Endothelial cell of umbilical vein (primary cell): ENCODE measurements around the gene MACROD2. TPM values are rescaled to one million over a fixed set of nuclear protein-coding genes. Genes with fewer than 3 reads are reported as not detected.

Experiments
- BruUV-seq: library from RNA; stranded (reverse); fragments of 400-500 nt; replicated peaks from 2 replicates; lab custom pipeline; 2021; lab: Mats Ljungman, UMichigan
- CTCF ChIA-PET: fragments of 300-600, 350-600 bp; sonication (Branson Sonifier 250); formaldehyde crosslinking; loops from one replicate; lab custom pipeline; 2021; ENCODE audit warnings: antibody characterized with exemption, inconsistent platforms; lab: Charles Lee
- POLR2A ChIA-PET: fragments of 300-600, 350-600 bp; sonication (Branson Sonifier 250); formaldehyde crosslinking; loops from one replicate; lab custom pipeline; 2021; ENCODE audit warnings: antibody characterized with exemption, inconsistent platforms; lab: Charles Lee
- DNase-seq: peaks from one replicate; pipeline ENCODE4 v3.0.0-alpha.2; 2011; ENCODE audit warnings: low read depth, low spot score
- FAIRE-seq: peaks from 2 replicates; lab custom pipeline; 2011; peaks lifted over from hg19 to GRCh38; lab: Jason Lieb, UNC
- H2AFZ ChIP-seq: 2 replicates; pipeline ENCODE4 v1.6.0; 2012; ENCODE audit warnings: low read depth, low read length, control low read depth, inconsistent platforms
- H3K27ac ChIP-seq: 2 replicates; pipeline ENCODE4 v1.5.1; 2011; ENCODE audit warnings: low read depth, mild to moderate bottlenecking, control low read depth, low read length, moderate library complexity; ENCODE audit not compliant: insufficient read depth
- H3K27me3 ChIP-seq, 2 experiments: 2 replicates each; pipeline versions ENCODE4 v1.6.0 to v1.6.1; 2011; ENCODE audit warnings: low read length in 2 of 2, mixed read lengths in 1 of 2; ENCODE audit not compliant: control insufficient read depth in 2 of 2, insufficient read depth in 2 of 2
- H3K36me3 ChIP-seq, 2 experiments: 2 replicates in 1 of 2; 3 replicates in 1 of 2; pipeline ENCODE4 v1.5.1; 2011; ENCODE audit warnings: low read length in 2 of 2, mild to moderate bottlenecking in 1 of 2, moderate library complexity in 1 of 2; ENCODE audit not compliant: control insufficient read depth in 2 of 2, insufficient read depth in 2 of 2; ENCODE audit errors: extremely low read depth in 1 of 2
- H3K4me1 ChIP-seq: 3 replicates; pipeline ENCODE4 v1.5.1; 2011; ENCODE audit warnings: mild to moderate bottlenecking, low read length; ENCODE audit not compliant: control insufficient read depth, insufficient read depth; ENCODE audit errors: extremely low read depth
- H3K4me2 ChIP-seq: 2 replicates; pipeline ENCODE4 v1.6.1; 2011; ENCODE audit warnings: low read length, control low read depth, mixed read lengths; ENCODE audit not compliant: insufficient read depth
- H3K4me3 ChIP-seq, 3 experiments: fragments of 200-600 bp in 1 of 3; sonication (generic), shearing (Covaris generic) in 1 of 3; replicated peaks in 1 of 3; 2 replicates each; pipeline ENCODE4 v1.5.1; 2011 to 2016; ENCODE audit warnings: control low read depth in 3 of 3, low read length in 3 of 3, mild to moderate bottlenecking in 2 of 3, inconsistent platforms in 1 of 3, low read depth in 1 of 3, moderate library complexity in 1 of 3; ENCODE audit not compliant: insufficient read depth in 1 of 3
- H3K79me2 ChIP-seq: 2 replicates; pipeline ENCODE4 v1.6.0; 2012; ENCODE audit warnings: low read length, inconsistent platforms; ENCODE audit not compliant: control insufficient read depth, insufficient read depth
- H3K9ac ChIP-seq: replicated peaks from 2 replicates; pipeline ENCODE3; 2011; ENCODE audit warnings: low read length, control low read depth; ENCODE audit not compliant: insufficient read depth; ENCODE audit errors: extremely low read depth
- H3K9me1 ChIP-seq: replicated peaks from 3 replicates; pipeline ENCODE4 v1.6.0; 2011; ENCODE audit warnings: mild to moderate bottlenecking, low read length; ENCODE audit not compliant: control insufficient read depth, insufficient read depth; ENCODE audit errors: extremely low read depth
- H3K9me3 ChIP-seq: replicated peaks from 2 replicates; pipeline ENCODE4 v1.5.1; 2012; ENCODE audit warnings: low read length, inconsistent platforms; ENCODE audit not compliant: control insufficient read depth, insufficient read depth
- H4K20me1 ChIP-seq: replicated peaks from 2 replicates; pipeline ENCODE3; 2011; ENCODE audit warnings: mild to moderate bottlenecking, low read length; ENCODE audit not compliant: control insufficient read depth, insufficient read depth; ENCODE audit errors: extremely low read depth
- CTCF ChIP-seq, 2 donors: IDR thresholded peaks; 1 replicate in 1 of 2; 2 replicates in 1 of 2; pipeline ENCODE4 v1.5.1; 2011; ENCODE audit warnings: low read length in 2 of 2, mild to moderate bottlenecking in 2 of 2, moderate library complexity in 2 of 2, control low read depth in 1 of 2, inconsistent platforms in 1 of 2, low read depth in 1 of 2; ENCODE audit not compliant: insufficient read depth in 1 of 2; ENCODE audit errors: extremely low read depth in 1 of 2
- EZH2 ChIP-seq: IDR thresholded peaks from 2 replicates; pipeline ENCODE4 v1.6.1; 2012; ENCODE audit warnings: borderline replicate concordance, low read depth, mild to moderate bottlenecking, moderate library complexity, low read length, inconsistent platforms; ENCODE audit not compliant: severe bottlenecking
- FOS ChIP-seq: IDR thresholded peaks from 2 replicates; pipeline ENCODE4 v1.6.1; 2011; ENCODE audit warnings: mild to moderate bottlenecking, low read length, moderate library complexity, borderline replicate concordance; ENCODE audit not compliant: insufficient read depth
- GATA2 ChIP-seq: IDR thresholded peaks from 2 replicates; pipeline ENCODE4 v1.7.0; 2011; ENCODE audit warnings: low read depth, mild to moderate bottlenecking, moderate library complexity, mixed read lengths, low read length; ENCODE audit not compliant: insufficient read length, insufficient read depth
- JUN ChIP-seq: IDR thresholded peaks from 2 replicates; pipeline ENCODE4 v1.6.1; 2011; ENCODE audit warnings: borderline replicate concordance, low read depth; ENCODE audit not compliant: insufficient read length, insufficient read depth
- MAX ChIP-seq: IDR thresholded peaks from 2 replicates; pipeline ENCODE4 v1.6.1; 2011; ENCODE audit not compliant: insufficient read depth, insufficient read length
- MYC ChIP-seq: IDR thresholded peaks from one replicate; pipeline ENCODE4 v1.6.1; 2011; ENCODE audit warnings: mild to moderate bottlenecking, low read depth, low read length
- POLR2A ChIP-seq: IDR thresholded peaks from 2 replicates; pipeline ENCODE4 v1.6.1; 2012; ENCODE audit warnings: low read depth, mild to moderate bottlenecking, control low read depth, low read length
- POLR2AphosphoS5 ChIP-seq: IDR thresholded peaks from 2 replicates; pipeline ENCODE4 v1.6.1; 2012; ENCODE audit warnings: low read depth, mild to moderate bottlenecking, control low read depth, low read length, moderate library complexity; ENCODE audit not compliant: insufficient read depth
- dilution Hi-C: fragments of 300-500 bp; cut with MboI; formaldehyde crosslinking; loops from one replicate; pipeline ENCODE4 v1.15.0; 2019; ENCODE audit warnings: low sequenced_read_pairs; ENCODE audit not compliant: extremely low pct_ligation_motif_present
- intact Hi-C: fragments of 100-400 bp; cut with micrococcal nuclease; formaldehyde crosslinking; loops from one replicate; pipeline ENCODE4 v1.10.0; 2022
- polyA plus RNA-seq, 4 experiments: library from polyadenylated mRNA; depleted of rRNA in 3 of 4; stranded (reverse) in 3 of 4; unstranded in 1 of 4; fragments of >200 nt; gene quantifications; 2 replicates each; pipeline versions ENCODE4 v1.2.1 to v1.2.3, GENCODE V29; 2011 to 2012; ENCODE audit warnings: missing spikeins in 1 of 4
- total RNA-seq: library from RNA; stranded (reverse); gene quantifications from 2 replicates; pipeline ENCODE4 v1.2.3, GENCODE V29; 2021

The MACROD2 gene
- total and polyA plus RNA-seq, 2 donors (not counting 3 experiments of a cell fraction or from before 2014, with no cell fraction given), result 0.11 to 0.73 TPM

GRCh38 chr20:14701326-14701725 lies 706.0 kb downstream of the MACROD2 start:
- H3K9ac ChIP-seq, result no peak overlapping the region
- no peaks in the 10 kb centered on the region for H3K27me3 ChIP-seq
- no peak for DNase-seq
- BruUV-seq, result no TSS peak
- H3K9me1 ChIP-seq, result no peaks in the 10 kb centered on the region
- no peaks in the 10 kb centered on the region for H3K79me2 ChIP-seq
- no peaks in the 10 kb centered on the region for H3K4me1 ChIP-seq
- intact Hi-C loops (no loop called here), dilution Hi-C loops (no loop called here)
- no peak overlapping the region for H3K4me3 ChIP-seq
- POLR2A ChIA-PET, result no interaction called here
- H2AFZ ChIP-seq, result no peak overlapping the region
- FAIRE-seq, result no peak
- no peak overlapping the region for H3K4me2 ChIP-seq
- CTCF ChIA-PET, result no interaction called here
- no peaks in the 10 kb centered on the region for H3K9me3 ChIP-seq
- no peak for TF ChIP-seq EZH2
- TF ChIP-seq MYC, result no peak
- no peak for TF ChIP-seq JUN
- TF ChIP-seq GATA2, result no peak
- TF ChIP-seq POLR2AphosphoS5, result no peak
- TF ChIP-seq CTCF (IDR thresholded peaks at IDR 0.05; ENCODE audit: extremely low read depth in 1 of 2, insufficient read depth in 1 of 2, low read depth in 1 of 2, low read length in 2 of 2), result no peak
- no peak for TF ChIP-seq MAX
- TF ChIP-seq FOS, result no peak
- no peak for TF ChIP-seq POLR2A
- no peaks in the 10 kb centered on the region for H4K20me1 ChIP-seq
- H3K27ac ChIP-seq, result no peak overlapping the region
- H3K36me3 ChIP-seq, result no peaks in the 10 kb centered on the region
